ENCODE results near the gene PTGES3L.

- TF ChIP-seq YY1 (IDR thresholded peaks at IDR 0.05; ENCODE audit: insufficient read depth, insufficient read length) = no peak
- no peak for TF ChIP-seq ZNF274 (IDR thresholded peaks at IDR 0.05; ENCODE audit: low read depth, low read length)
Measured at GRCh38 chr17:42999003-42999525, 19.2 kb upstream of the PTGES3L start.

Data from NT2/D1 (cell line).